ENCODE data around the gene KYAT1. TPM values are rescaled to one million over a fixed set of nuclear protein-coding genes. Genes with fewer than 3 reads are reported as not detected.
"Not testable (repeated sequence)": the region's sequence is repeated elsewhere in the genome, so short reads cannot be mapped to it uniquely, and the experiment has no call there.

KYAT1 gene
- total RNA-seq, 1 donor from 2014 or later = 3.7 TPM

- peak; percentile 95 for ATAC-seq
Measured at GRCh38 chr9:128818099-128818838, 63.5 kb downstream of the KYAT1 start, which contains the start of gene ENDOG. Gene ENDOG, plus strand, starts transcription at chr9:128818500. Its CDS starts 185 bp downstream, at chr9:128818685.

- ATAC-seq = no peak
Measured at GRCh38 chr9:128810873-128811272, 70.9 kb downstream of the KYAT1 start.

GRCh38 chr9:128809831-128810230 lies 71.9 kb downstream of the KYAT1 start:
- peak; percentile 6 for ATAC-seq

GRCh38 chr9:128809036-128809599 lies 72.6 kb downstream of the KYAT1 start:
- peak; percentile 36 for ATAC-seq

GRCh38 chr9:128808543-128808942 lies 73.2 kb downstream of the KYAT1 start:
- ATAC-seq = peak; percentile 8

- ATAC-seq = no peak
Measured at GRCh38 chr9:128807827-128808226, 73.9 kb downstream of the KYAT1 start.

- no peak for ATAC-seq
Measured at GRCh38 chr9:128805661-128806060, 76.1 kb downstream of the KYAT1 start.

GRCh38 chr9:128802482-128802881 lies 79.3 kb downstream of the KYAT1 start:
- no peak for ATAC-seq

GRCh38 chr9:128800061-128800460 lies 81.7 kb downstream of the KYAT1 start:
- ATAC-seq = no peak

GRCh38 chr9:128798896-128799295 lies 82.9 kb downstream of the KYAT1 start:
- ATAC-seq = no peak

- ATAC-seq = not testable (repeated sequence)
Measured at GRCh38 chr9:128794961-128795360, 86.8 kb downstream of the KYAT1 start.

GRCh38 chr9:128792978-128793686 lies 88.6 kb downstream of the KYAT1 start:
- ATAC-seq = peak; percentile 53

- no peak for ATAC-seq
Measured at GRCh38 chr9:128792134-128792533, 89.6 kb downstream of the KYAT1 start.

GRCh38 chr9:128790536-128790935 lies 91.2 kb downstream of the KYAT1 start:
- ATAC-seq = no peak

GRCh38 chr9:128788445-128788844 lies 93.3 kb downstream of the KYAT1 start:
- ATAC-seq = no peak

- ATAC-seq = no peak
Measured at GRCh38 chr9:128787659-128788058, 94.1 kb downstream of the KYAT1 start.

GRCh38 chr9:128786681-128787601 lies 94.8 kb downstream of the KYAT1 start, which contains the start of gene TBC1D13:
Gene TBC1D13, plus strand, starts transcription at chr9:128787253. Its CDS starts 101 bp downstream, at chr9:128787354.
- ATAC-seq = peak; percentile 97

- no peak for ATAC-seq
Measured at GRCh38 chr9:128785427-128785826, 96.3 kb downstream of the KYAT1 start.
